ENCODE data around the gene CD300LD.

CD300LD gene

GRCh38 chr17:74544991-74545842, 46.9 kb downstream of the CD300LD start:
- no peak for DNase-seq (ENCODE audit: low spot score)
- no peak for FAIRE-seq

GRCh38 chr17:74543891-74544760, 48.0 kb downstream of the CD300LD start:
- no peak for DNase-seq (ENCODE audit: low spot score)
- FAIRE-seq, result no peak

GRCh38 chr17:74543406-74543805, 48.7 kb downstream of the CD300LD start:
- no peak for FAIRE-seq
- no peak for DNase-seq (ENCODE audit: low spot score)

GRCh38 chr17:74542727-74543383, 49.2 kb downstream of the CD300LD start:
- FAIRE-seq (no peak), DNase-seq (ENCODE audit: low spot score) (no peak)

- DNase-seq (ENCODE audit: low spot score), result no peak
- no peak for FAIRE-seq
These were observed 49.9 kb downstream of the CD300LD start for GRCh38 chr17:74542166-74542565.

GRCh38 chr17:74541176-74542111, 50.6 kb downstream of the CD300LD start:
- no peak for FAIRE-seq
- no peak for DNase-seq (ENCODE audit: low spot score)

- FAIRE-seq (no peak), DNase-seq (ENCODE audit: low spot score) (no peak)
These were observed 52.7 kb downstream of the CD300LD start for GRCh38 chr17:74539281-74539820.

GRCh38 chr17:74536890-74537289, 55.2 kb downstream of the CD300LD start:
- FAIRE-seq (no peak), DNase-seq (ENCODE audit: low spot score) (no peak)

- DNase-seq (ENCODE audit: low spot score), result no peak
- FAIRE-seq, result no peak
These were observed 60.0 kb downstream of the CD300LD start for GRCh38 chr17:74532115-74532514.

GRCh38 chr17:74531231-74531761, 60.8 kb downstream of the CD300LD start, which contains the start of gene CD300LB:
Gene CD300LB (minus strand): TSS chr17:74531475. CDS start chr17:74531350, 125 bp downstream.
- DNase-seq (ENCODE audit: low spot score), result no peak
- FAIRE-seq, result no peak

GRCh38 chr17:74530831-74531150, 61.3 kb downstream of the CD300LD start:
- FAIRE-seq (no peak), DNase-seq (ENCODE audit: low spot score) (no peak)
